H1 (cell line): ENCODE data around the gene GBGT1. TPM values are rescaled to one million over a fixed set of nuclear protein-coding genes. Genes with fewer than 3 reads are reported as not detected.

Source experiments
- CTCF ChIA-PET: fragments of 300-600 bp; sonication (Branson Sonifier 250); formaldehyde crosslinking; loops from one replicate; lab custom pipeline; 2021; ENCODE audit not compliant: partially characterized antibody; lab: Charles Lee
- POLR2A ChIA-PET: fragments of 300-600 bp; sonication (Branson Sonifier 250); formaldehyde crosslinking; loops from one replicate; lab custom pipeline; 2021; ENCODE audit warnings: inconsistent platforms; ENCODE audit not compliant: partially characterized antibody; lab: Charles Lee
- DNase-seq, 2 experiments: peaks; one replicate each; pipeline versions ENCODE4 v3.0.0 to v3.0.0-alpha.2; 2010 to 2022; ENCODE audit warnings: low spot score in 2 of 2, low read depth in 1 of 2, mixed read lengths in 1 of 2
- FAIRE-seq: peaks from 2 replicates; lab custom pipeline; 2011; peaks lifted over from hg19 to GRCh38; lab: Jason Lieb, UNC
- H2AFZ ChIP-seq: 2 replicates; pipeline ENCODE4 v1.8.1; 2012; ENCODE audit warnings: low read length, inconsistent platforms
- H2AK5ac ChIP-seq: 2 replicates; pipeline ENCODE4 v1.6.1; 2013; ENCODE audit warnings: low read depth, low read length
- H2BK120ac ChIP-seq: replicated peaks from 2 replicates; pipeline ENCODE3; 2013; ENCODE audit warnings: low read depth, low read length, inconsistent platforms
- H2BK12ac ChIP-seq: 2 replicates; pipeline ENCODE4 v1.6.1; 2013; ENCODE audit warnings: low read depth, low read length
- H2BK15ac ChIP-seq: 2 replicates; pipeline ENCODE4 v1.6.1; 2013; ENCODE audit warnings: low read length
- H2BK20ac ChIP-seq: 2 replicates; pipeline ENCODE4 v1.6.1; 2013; ENCODE audit warnings: low read length
- H2BK5ac ChIP-seq: 2 replicates; pipeline ENCODE4 v1.6.1; 2013; ENCODE audit warnings: low read depth, low read length
- H3K14ac ChIP-seq: 2 replicates; pipeline ENCODE4 v1.6.1; 2013; ENCODE audit warnings: inconsistent platforms; ENCODE audit not compliant: insufficient read length
- H3K18ac ChIP-seq: 2 replicates; pipeline ENCODE4 v1.6.1; 2013; ENCODE audit warnings: low read length; ENCODE audit errors: extremely low read depth
- H3K23ac ChIP-seq: 2 replicates; pipeline ENCODE4 v1.6.1; 2013; ENCODE audit warnings: inconsistent platforms; ENCODE audit not compliant: insufficient read length
- H3K23me2 ChIP-seq: 2 replicates; pipeline ENCODE4 v1.6.1; 2013; ENCODE audit warnings: low read depth, low read length
- H3K27ac ChIP-seq: 2 replicates; pipeline ENCODE4 v1.6.1; 2011; ENCODE audit warnings: low read depth, low read length, inconsistent platforms
- H3K27me3 ChIP-seq, 4 experiments: replicated peaks in 1 of 4; 1 replicate in 1 of 4; 2 replicates in 3 of 4; pipeline versions ENCODE4 v1.6.1 to v1.8.1; 2011 to 2013; ENCODE audit warnings: low read length in 3 of 4, mild to moderate bottlenecking in 3 of 4, inconsistent platforms in 2 of 4, mixed read lengths in 2 of 4, moderate library complexity in 1 of 4; ENCODE audit not compliant: control insufficient read depth in 3 of 4, insufficient read depth in 3 of 4; ENCODE audit errors: extremely low read depth in 1 of 4
- H3K36me3 ChIP-seq, 4 experiments: 2 replicates each; pipeline versions ENCODE4 v1.6.1 to v1.8.1; 2011 to 2013; ENCODE audit warnings: mild to moderate bottlenecking in 4 of 4, low read length in 3 of 4, moderate library complexity in 2 of 4, control low read depth in 1 of 4, inconsistent platforms in 1 of 4; ENCODE audit not compliant: insufficient read depth in 4 of 4, control insufficient read depth in 2 of 4
- H3K4ac ChIP-seq: replicated peaks from 2 replicates; pipeline ENCODE3; 2013; ENCODE audit warnings: low read length, low read depth, mixed read lengths, inconsistent platforms; ENCODE audit not compliant: insufficient read length
- H3K4me1 ChIP-seq, 4 experiments: replicated peaks in 1 of 4; 1 replicate in 1 of 4; 2 replicates in 3 of 4; pipeline versions ENCODE4 v1.6.1 to v1.8.1; 2011 to 2013; ENCODE audit warnings: low read length in 3 of 4, inconsistent platforms in 2 of 4, mixed read lengths in 1 of 4; ENCODE audit not compliant: insufficient read depth in 4 of 4, control insufficient read depth in 3 of 4
- H3K4me2 ChIP-seq, 2 experiments: 2 replicates each; pipeline versions ENCODE4 v1.6.1 to v1.8.1; 2011 to 2013; ENCODE audit warnings: low read depth in 2 of 2, low read length in 2 of 2, control low read depth in 1 of 2, inconsistent platforms in 1 of 2, mild to moderate bottlenecking in 1 of 2; ENCODE audit not compliant: insufficient read depth in 1 of 2
- H3K4me3 ChIP-seq, 4 experiments: fragments of 200-600, 300-600 bp in 1 of 4; sonication (generic), shearing (Covaris generic), sonication (Bioruptor Twin) in 1 of 4; 2 replicates each; pipeline versions ENCODE4 v1.5.1 to v1.8.1; 2011 to 2016; ENCODE audit warnings: low read length in 4 of 4, low read depth in 3 of 4, control low read depth in 2 of 4, inconsistent platforms in 2 of 4, mild to moderate bottlenecking in 2 of 4, mixed read lengths in 1 of 4, moderate library complexity in 1 of 4; ENCODE audit not compliant: insufficient read depth in 2 of 4; ENCODE audit errors: extremely low read depth in 1 of 4
- H3K56ac ChIP-seq: replicated peaks from 2 replicates; pipeline ENCODE3; 2013; ENCODE audit warnings: low read depth, mild to moderate bottlenecking, mixed read lengths, low read length, inconsistent platforms; ENCODE audit not compliant: insufficient read length
- H3K79me1 ChIP-seq: 2 replicates; pipeline ENCODE4 v1.6.1; 2013; ENCODE audit warnings: low read depth, low read length, control low read depth
- H3K79me2 ChIP-seq, 2 experiments: 2 replicates each; pipeline versions ENCODE4 v1.6.1 to v1.8.1; 2012 to 2013; ENCODE audit warnings: low read length in 2 of 2, mild to moderate bottlenecking in 2 of 2, inconsistent platforms in 1 of 2; ENCODE audit not compliant: insufficient read depth in 2 of 2, control insufficient read depth in 1 of 2
- H3K9ac ChIP-seq, 4 experiments: replicated peaks in 1 of 4; 1 replicate in 1 of 4; 2 replicates in 3 of 4; pipeline versions ENCODE4 v1.6.1 to v1.8.1; 2011 to 2013; ENCODE audit warnings: low read depth in 3 of 4, low read length in 3 of 4, control low read depth in 2 of 4, mild to moderate bottlenecking in 2 of 4, moderate library complexity in 2 of 4, inconsistent platforms in 1 of 4; ENCODE audit errors: extremely low read depth in 1 of 4
- H3K9me3 ChIP-seq, 2 experiments: 2 replicates each; pipeline versions ENCODE4 v1.6.1 to v1.8.1; 2012 to 2013; ENCODE audit warnings: mild to moderate bottlenecking in 2 of 2, moderate library complexity in 2 of 2, control low read depth in 1 of 2, inconsistent platforms in 1 of 2, low read depth in 1 of 2, low read length in 1 of 2, mixed read lengths in 1 of 2; ENCODE audit not compliant: insufficient read depth in 2 of 2
- H4K20me1 ChIP-seq, 2 experiments: replicated peaks in 1 of 2; 2 replicates each; pipeline versions ENCODE3 to v1.8.1; 2011 to 2013; ENCODE audit warnings: inconsistent platforms in 2 of 2, low read length in 2 of 2, mild to moderate bottlenecking in 1 of 2; ENCODE audit not compliant: insufficient read depth in 2 of 2, control insufficient read depth in 1 of 2
- H4K5ac ChIP-seq: 2 replicates; pipeline ENCODE4 v1.6.1; 2013; ENCODE audit warnings: low read length, low read depth, mixed read lengths, inconsistent platforms; ENCODE audit not compliant: insufficient read length
- H4K8ac ChIP-seq: 2 replicates; pipeline ENCODE4 v1.8.0; 2013; ENCODE audit warnings: mild to moderate bottlenecking, moderate library complexity, low read length, inconsistent platforms; ENCODE audit not compliant: insufficient read depth; ENCODE audit errors: extremely low read depth
- H4K91ac ChIP-seq: replicated peaks from 2 replicates; pipeline ENCODE3; 2013; ENCODE audit warnings: low read length, mixed read lengths, inconsistent platforms; ENCODE audit not compliant: insufficient read length
- EGR1 ChIP-seq: IDR thresholded peaks from 2 replicates; pipeline ENCODE4 v1.6.1; 2011; ENCODE audit warnings: low read depth, low read length, borderline replicate concordance
- GTF2F1 ChIP-seq: IDR thresholded peaks from 2 replicates; pipeline ENCODE4 v1.6.1; 2012; ENCODE audit warnings: low read depth, low read length, improper control_type of control experiment, borderline replicate concordance
- KDM1A ChIP-seq: fragments of 200-600, 300-600 bp; sonication (generic); IDR thresholded peaks from 2 replicates; pipeline ENCODE4 v1.7.1; 2016; ENCODE audit warnings: mild to moderate bottlenecking, low read length, borderline replicate concordance
- MAFK ChIP-seq: IDR thresholded peaks from 2 replicates; pipeline ENCODE4 v1.6.1; 2012; ENCODE audit warnings: low read depth, mild to moderate bottlenecking, improper control_type of control experiment, low read length
- SAP30 ChIP-seq: fragments of 300-600 bp; sonication (generic); IDR thresholded peaks from 2 replicates; pipeline ENCODE4 v1.7.1; 2012; ENCODE audit warnings: low read length, moderate library complexity, mild to moderate bottlenecking, inconsistent platforms; ENCODE audit not compliant: insufficient read depth, insufficient replicate concordance
- WGBS, 2 experiments: shearing (Covaris generic) in 1 of 2; methylation state at CpG; one replicate each; pipeline versions ENCODE4 v1.1.6 to v1.1.7; 2013 to 2015; ENCODE audit warnings: low lambda C conversion rate in 2 of 2, mixed read lengths in 2 of 2, inconsistent platforms in 1 of 2, low coverage in 1 of 2, missing lambda C conversion rate in 1 of 2; ENCODE audit not compliant: insufficient replicate concordance in 2 of 2, insufficient coverage in 1 of 2, insufficient read length in 1 of 2; ENCODE audit errors: extremely low coverage in 1 of 2, missing lambda C conversion rate in 1 of 2; 5-methylcytosine and 5-hydroxymethylcytosine counted together
- polyA plus RNA-seq, 7 experiments: library from polyadenylated mRNA; depleted of rRNA in 3 of 7; stranded (reverse) in 5 of 7; unstranded in 2 of 7; fragments of >200 nt in 5 of 7; fragments of 200-250 nt in 2 of 7; gene quantifications; 1 replicate in 5 of 7; 2 replicates in 1 of 7; 4 replicates in 1 of 7; pipeline versions ENCODE4 v1.2.1 to v1.2.3, GENCODE V29; 2011 to 2013; ENCODE audit warnings: missing spikeins in 2 of 7, mixed read lengths in 2 of 7
- total RNA-seq: library from RNA; stranded (reverse); fragmentation: NEBNext Ultra II Directional; extraction: Animal tissue kit (Norgen Biotek cat#: 25700); gene quantifications from 2 replicates; pipeline ENCODE4 v1.2.1, GENCODE V29; 2021

The GBGT1 gene
- total and polyA plus RNA-seq, 2 of the 8 experiments (the other 6 are each of a cell fraction or from before 2014, with no cell fraction given): 7.1 to 9.7 TPM

DNA sequence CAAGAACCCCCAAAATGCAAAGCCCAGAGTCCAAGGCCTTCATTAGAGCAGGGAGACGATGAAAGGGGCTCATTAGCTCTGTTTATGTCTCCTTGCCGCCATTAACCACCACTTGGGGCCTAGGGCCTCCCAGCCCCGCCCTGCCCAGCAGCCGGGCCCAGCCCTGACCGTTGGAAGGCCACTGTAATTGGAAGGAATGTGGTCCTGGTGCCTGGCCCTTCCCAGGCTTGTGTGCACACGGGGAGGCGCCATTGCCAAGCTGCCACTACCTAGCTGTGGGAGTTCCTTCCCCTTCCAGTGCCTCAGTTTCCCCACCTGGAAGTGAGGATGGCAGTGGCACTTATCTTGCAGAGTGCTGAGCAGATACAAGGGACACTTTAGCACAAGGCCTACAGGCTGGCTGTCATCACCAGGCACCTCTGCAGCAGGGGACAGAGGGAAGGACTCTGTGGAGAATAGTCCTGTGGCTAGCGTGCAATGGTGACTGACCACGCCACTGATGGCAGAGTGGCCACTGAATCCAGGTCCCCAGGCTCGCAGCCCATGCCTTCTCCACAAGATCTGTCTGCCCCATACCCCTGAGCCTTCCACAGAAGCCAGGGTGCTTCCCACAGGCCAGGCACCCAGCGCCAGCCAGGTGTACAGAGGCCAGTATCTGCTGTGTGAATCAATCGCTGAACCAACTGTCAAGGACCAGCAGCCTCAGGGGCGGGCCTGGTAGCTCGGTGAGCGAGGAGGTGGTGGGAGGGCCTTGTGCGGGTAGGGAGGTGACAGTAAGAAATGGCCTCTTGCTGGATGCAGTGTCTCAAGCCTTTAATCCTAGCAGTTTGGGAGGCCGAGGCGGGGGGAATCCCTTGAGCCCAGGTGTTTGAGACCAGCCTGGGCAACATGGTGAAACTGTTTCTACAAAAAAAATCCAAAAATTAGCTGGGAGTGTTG is 20.8 kb downstream of the GBGT1 start:
- peaks cover 26 to 49% of the 10 kb centered on the region in 2 experiments for H4K20me1 ChIP-seq
- H4K5ac ChIP-seq: no peak overlapping the region
- no peaks in the 10 kb centered on the region for H3K36me3 ChIP-seq
- H3K23ac ChIP-seq: no peak overlapping the region
- H3K4me3 ChIP-seq: no peak overlapping the region
- TF ChIP-seq EGR1 (no peak), KDM1A (no peak), GTF2F1 (no peak), MAFK (no peak), SAP30 (no peak)
- no peak overlapping the region for H2BK5ac ChIP-seq
- H3K9ac ChIP-seq: no peak overlapping the region
- H2BK20ac ChIP-seq: no peak overlapping the region
- H3K23me2 ChIP-seq: no peaks in the 10 kb centered on the region; the same call in 1 of the 2 replicates
- no peak overlapping the region for H2BK15ac ChIP-seq
- no peak overlapping the region for H3K4me2 ChIP-seq
- H3K79me1 ChIP-seq: peaks cover 9% of the 10 kb centered on the region
- no peak for FAIRE-seq
- H4K8ac ChIP-seq: no peak overlapping the region
- H3K14ac ChIP-seq: no peak overlapping the region
- H3K18ac ChIP-seq: no peak overlapping the region
- H2BK12ac ChIP-seq: no peak overlapping the region
- H2AK5ac ChIP-seq: no peak overlapping the region
- H3K27ac ChIP-seq: no peak overlapping the region
- peaks cover 0 to 8% (median 0%) of the 10 kb centered on the region in 4 experiments; a peak in 2 of 7 replicates for H3K27me3 ChIP-seq
- DNase-seq: no peak
- H3K9me3 ChIP-seq: no peaks in the 10 kb centered on the region
- ChIA-PET CTCF (interaction anchor here (0.8 to 11.7 kb wide), 17 partner anchors 7 to 227 kb away, joined by 3 to 337 read pairs (median 9); no protein-coding TSS in a partner anchor), POLR2A (interaction anchor here (0.9 to 1.2 kb wide), 2 partner anchors 28 to 42 kb away, joined by 3 to 4 read pairs; no protein-coding TSS in a partner anchor)
- no peak overlapping the region for H2AFZ ChIP-seq
- peaks cover 0 to 15% (median 8%) of the 10 kb centered on the region in 4 experiments; a peak in 5 of 7 replicates for H3K4me1 ChIP-seq
- H4K91ac ChIP-seq: no peak overlapping the region
- H3K56ac ChIP-seq: no peak overlapping the region
- H3K79me2 ChIP-seq: peaks cover 0 to 3% of the 10 kb centered on the region in 2 experiments; a peak in 1 of 4 replicates
- H2BK120ac ChIP-seq: no peak overlapping the region
- H3K4ac ChIP-seq: no peak overlapping the region
- WGBS, 2 experiments: 76% methylated on average over 17 of the region's 18 CpGs; no CpG with 5 or more reads in 1 of the 2 experiments
